KMS-11 (cell line): Measurements from ENCODE around the gene OSGIN1.

Experiments
- H2AFZ ChIP-seq: fragments of 200-600 bp; sonication (generic); 2 replicates; pipeline ENCODE4 v1.6.1; 2016; ENCODE audit warnings: antibody characterized with exemption, mixed run types, low read depth
- H3K27ac ChIP-seq: fragments of 200-600 bp; sonication (generic); 2 replicates; pipeline ENCODE4 v1.6.1; 2016; ENCODE audit warnings: mild to moderate bottlenecking, mixed run types
- H3K27me3 ChIP-seq: fragments of 200-600 bp; sonication (generic); 2 replicates; pipeline ENCODE4 v1.6.1; 2017; ENCODE audit warnings: mild to moderate bottlenecking, low read depth, mixed run types, moderate library complexity; ENCODE audit not compliant: insufficient read depth
- H3K36me3 ChIP-seq: fragments of 200-600 bp; sonication (generic); 2 replicates; pipeline ENCODE4 v1.6.1; 2017; ENCODE audit warnings: mild to moderate bottlenecking, mixed run types; ENCODE audit not compliant: insufficient read depth
- H3K4me1 ChIP-seq: fragments of 200-600 bp; sonication (generic); 2 replicates; pipeline ENCODE4 v1.6.1; 2016; ENCODE audit warnings: mild to moderate bottlenecking, low read depth, mixed run types; ENCODE audit not compliant: poor library complexity, severe bottlenecking
- H3K4me2 ChIP-seq: fragments of 200-600 bp; sonication (generic); 2 replicates; pipeline ENCODE4 v1.7.0; 2016; ENCODE audit warnings: mild to moderate bottlenecking, mixed run types
- H3K4me3 ChIP-seq: fragments of 200-600 bp; sonication (generic); IDR thresholded peaks from 2 replicates; pipeline ENCODE4 v1.6.1; 2017; ENCODE audit warnings: low read depth, low read length, mixed read lengths; ENCODE audit not compliant: insufficient read depth
- H3K79me2 ChIP-seq: fragments of 200-600 bp; sonication (generic); 2 replicates; pipeline ENCODE4 v1.6.1; 2016; ENCODE audit warnings: low read depth, mixed run types; ENCODE audit not compliant: insufficient read depth
- H3K9ac ChIP-seq: fragments of 200-600 bp; sonication (generic); 2 replicates; pipeline ENCODE4 v1.6.1; 2016; ENCODE audit warnings: mild to moderate bottlenecking, mixed run types
- H4K20me1 ChIP-seq: fragments of 200-600 bp; sonication (generic); 2 replicates; pipeline ENCODE4 v1.6.1; 2016; ENCODE audit warnings: mild to moderate bottlenecking, mixed run types; ENCODE audit not compliant: insufficient read depth
- TF ChIP-seq, protein P1 (sequence below): fragments of 200-600 bp; sonication (generic); conservative IDR thresholded peaks from 2 replicates; pipeline ENCODE4 v1.6.1; 2017; ENCODE audit warnings: low read depth, mild to moderate bottlenecking, antibody characterized with exemption, low read length, moderate library complexity, mixed read lengths

Gene OSGIN1

DNA sequence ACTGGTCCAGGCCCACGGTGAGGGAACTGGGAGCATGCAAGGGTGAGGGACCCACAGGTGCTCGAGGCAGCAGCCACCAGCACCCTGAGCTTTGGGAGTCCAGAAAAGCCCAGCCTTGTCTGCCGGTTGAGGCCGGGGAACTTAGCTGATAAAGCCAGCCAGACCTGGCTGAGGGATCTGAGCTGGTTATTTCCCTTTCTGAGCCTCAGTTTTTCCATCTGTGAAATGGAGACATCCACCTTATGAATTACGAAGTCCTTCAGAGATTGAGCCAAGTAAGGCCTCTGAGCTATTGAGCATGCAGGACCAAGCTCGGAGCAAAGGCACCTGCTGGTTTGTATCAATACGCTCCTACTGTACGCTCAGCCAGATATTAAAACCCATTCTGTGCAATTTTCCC lies 28.8 kb downstream of the OSGIN1 start:
- Histone ChIP-seq H2AFZ (no peak overlapping the region), H3K4me2 (no peak overlapping the region), H3K4me1 (no peaks in the 10 kb centered on the region), H3K9ac (no peak overlapping the region), H3K36me3 (no peaks in the 10 kb centered on the region), H4K20me1 (no peaks in the 10 kb centered on the region), H3K79me2 (no peaks in the 10 kb centered on the region), H3K4me3 (no peak overlapping the region), H3K27me3 (no peaks in the 10 kb centered on the region; the same call in 1 of the 2 replicates), H3K27ac (no peak overlapping the region)
- TF ChIP-seq, protein P1, sequence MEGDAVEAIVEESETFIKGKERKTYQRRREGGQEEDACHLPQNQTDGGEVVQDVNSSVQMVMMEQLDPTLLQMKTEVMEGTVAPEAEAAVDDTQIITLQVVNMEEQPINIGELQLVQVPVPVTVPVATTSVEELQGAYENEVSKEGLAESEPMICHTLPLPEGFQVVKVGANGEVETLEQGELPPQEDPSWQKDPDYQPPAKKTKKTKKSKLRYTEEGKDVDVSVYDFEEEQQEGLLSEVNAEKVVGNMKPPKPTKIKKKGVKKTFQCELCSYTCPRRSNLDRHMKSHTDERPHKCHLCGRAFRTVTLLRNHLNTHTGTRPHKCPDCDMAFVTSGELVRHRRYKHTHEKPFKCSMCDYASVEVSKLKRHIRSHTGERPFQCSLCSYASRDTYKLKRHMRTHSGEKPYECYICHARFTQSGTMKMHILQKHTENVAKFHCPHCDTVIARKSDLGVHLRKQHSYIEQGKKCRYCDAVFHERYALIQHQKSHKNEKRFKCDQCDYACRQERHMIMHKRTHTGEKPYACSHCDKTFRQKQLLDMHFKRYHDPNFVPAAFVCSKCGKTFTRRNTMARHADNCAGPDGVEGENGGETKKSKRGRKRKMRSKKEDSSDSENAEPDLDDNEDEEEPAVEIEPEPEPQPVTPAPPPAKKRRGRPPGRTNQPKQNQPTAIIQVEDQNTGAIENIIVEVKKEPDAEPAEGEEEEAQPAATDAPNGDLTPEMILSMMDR, result no peak

DNA sequence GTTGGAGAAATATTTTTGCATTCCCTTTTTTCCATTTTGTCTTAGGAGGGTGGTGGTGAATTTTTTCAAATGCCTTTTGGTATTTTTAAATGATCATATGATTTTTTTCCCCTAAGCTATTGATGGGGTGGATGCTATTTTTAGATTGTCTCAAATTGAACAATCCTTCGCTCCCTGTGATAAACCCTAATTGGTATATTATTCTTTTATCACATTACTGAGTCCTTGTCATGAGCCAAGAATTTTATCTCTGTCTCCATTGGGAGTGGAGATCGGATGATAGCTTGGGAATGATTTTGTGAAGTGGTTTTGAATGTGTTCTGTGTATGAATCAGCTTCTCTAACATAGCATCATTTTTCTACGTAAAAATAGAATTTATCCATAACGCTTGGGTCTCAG lies 30.5 kb downstream of the OSGIN1 start:
- Histone ChIP-seq H3K4me2 (no peak overlapping the region), H3K79me2 (no peaks in the 10 kb centered on the region), H3K9ac (no peak overlapping the region), H3K4me3 (no peak overlapping the region), H4K20me1 (no peaks in the 10 kb centered on the region), H2AFZ (no peak overlapping the region), H3K27me3 (no peaks in the 10 kb centered on the region; the same call in 1 of the 2 replicates), H3K27ac (no peak overlapping the region), H3K4me1 (no peaks in the 10 kb centered on the region), H3K36me3 (no peaks in the 10 kb centered on the region)
- TF ChIP-seq, protein P1, result no peak

DNA sequence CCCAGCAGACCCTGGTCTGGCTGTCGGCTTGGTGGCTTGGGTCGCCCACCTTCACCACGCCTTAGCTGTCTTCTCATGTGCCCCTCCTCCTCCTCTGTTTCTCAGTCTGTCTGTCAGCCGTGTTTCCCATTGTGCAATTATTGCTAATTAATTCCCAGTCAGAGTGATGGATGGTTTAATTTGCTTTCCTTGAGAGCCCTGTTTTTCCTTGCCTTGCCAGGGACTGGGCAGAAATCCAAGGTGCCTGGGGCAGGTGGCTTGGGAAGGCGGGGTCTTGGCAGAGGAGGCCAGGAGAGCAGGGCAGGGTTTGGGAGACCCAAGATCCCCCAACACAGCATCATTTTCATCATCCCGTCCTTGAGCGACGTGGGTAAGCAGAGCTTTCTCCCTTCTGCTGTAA lies 36.3 kb downstream of the OSGIN1 start:
- Histone ChIP-seq H3K27ac (no peak overlapping the region), H3K27me3 (peaks cover 3% of the 10 kb centered on the region; the same call in 1 of the 2 replicates), H4K20me1 (no peaks in the 10 kb centered on the region), H3K79me2 (no peaks in the 10 kb centered on the region), H3K36me3 (no peaks in the 10 kb centered on the region), H2AFZ (no peak overlapping the region), H3K9ac (no peak overlapping the region), H3K4me3 (no peak overlapping the region), H3K4me1 (no peaks in the 10 kb centered on the region), H3K4me2 (no peak overlapping the region)
- TF ChIP-seq, protein P1, result no peak

DNA sequence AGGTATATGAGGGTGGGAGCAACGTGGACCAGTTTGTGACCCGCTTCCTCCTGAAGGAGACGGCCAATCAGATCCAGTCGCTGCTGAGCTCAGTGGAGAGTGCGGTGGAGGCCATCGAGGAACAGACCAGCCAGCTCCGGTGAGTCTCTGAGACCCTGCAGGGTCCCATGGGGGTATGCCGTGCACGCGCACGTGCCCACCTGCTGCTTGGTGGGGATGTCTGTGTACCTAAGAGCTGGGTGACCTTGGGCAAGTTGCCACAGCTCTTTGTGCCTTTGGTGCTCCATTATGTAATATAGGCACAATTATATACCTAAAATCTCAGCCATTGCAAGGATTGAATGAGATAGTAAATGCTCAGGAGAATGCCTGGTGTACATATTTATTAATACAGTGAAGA lies 37.5 kb downstream of the OSGIN1 start:
- H3K27me3 ChIP-seq, result peaks cover 14% of the 10 kb centered on the region; the same call in 1 of the 2 replicates
- no peaks in the 10 kb centered on the region for H4K20me1 ChIP-seq
- no peaks in the 10 kb centered on the region for H3K4me1 ChIP-seq
- H3K4me3 ChIP-seq, result no peak overlapping the region
- TF ChIP-seq, protein P1, result no peak
- no peaks in the 10 kb centered on the region for H3K79me2 ChIP-seq
- H3K9ac ChIP-seq, result no peak overlapping the region
- no peaks in the 10 kb centered on the region for H3K36me3 ChIP-seq
- no peak overlapping the region for H3K4me2 ChIP-seq
- H3K27ac ChIP-seq, result no peak overlapping the region
- H2AFZ ChIP-seq, result no peak overlapping the region
